ENCODE data around the gene PUS1.

Gene PUS1

GRCh38 chr12:131919366-131920156, 9.5 kb upstream of the PUS1 start:
- ChIA-PET POLR2A (no interaction called here), CTCF (no interaction called here)
- TF ChIP-seq NFRKB (IDR thresholded peaks at IDR 0.05) (no peak), FOXA1 (IDR thresholded peaks at IDR 0.05) (no peak), HDGF (IDR thresholded peaks at IDR 0.05; ENCODE audit: borderline replicate concordance) (no peak), CTBP1 (IDR thresholded peaks at IDR 0.05; ENCODE audit: borderline replicate concordance) (no peak), TARDBP (IDR thresholded peaks at IDR 0.05) (no peak), FOXM1 (IDR thresholded peaks at IDR 0.05; ENCODE audit: borderline replicate concordance) (no peak), BHLHE40 (IDR thresholded peaks at IDR 0.05; ENCODE audit: borderline replicate concordance) (no peak), ARNT (IDR thresholded peaks at IDR 0.05) (no peak), SUZ12 (IDR thresholded peaks at IDR 0.05) (no peak), FOXK2 (IDR thresholded peaks at IDR 0.05) (no peak), L3MBTL2 (conservative IDR thresholded peaks at IDR 0.05) (no peak), LEF1 (IDR thresholded peaks at IDR 0.05; ENCODE audit: borderline replicate concordance) (no peak), SP1 (IDR thresholded peaks at IDR 0.05) (no peak)
- TF ChIP-seq, protein P1, sequence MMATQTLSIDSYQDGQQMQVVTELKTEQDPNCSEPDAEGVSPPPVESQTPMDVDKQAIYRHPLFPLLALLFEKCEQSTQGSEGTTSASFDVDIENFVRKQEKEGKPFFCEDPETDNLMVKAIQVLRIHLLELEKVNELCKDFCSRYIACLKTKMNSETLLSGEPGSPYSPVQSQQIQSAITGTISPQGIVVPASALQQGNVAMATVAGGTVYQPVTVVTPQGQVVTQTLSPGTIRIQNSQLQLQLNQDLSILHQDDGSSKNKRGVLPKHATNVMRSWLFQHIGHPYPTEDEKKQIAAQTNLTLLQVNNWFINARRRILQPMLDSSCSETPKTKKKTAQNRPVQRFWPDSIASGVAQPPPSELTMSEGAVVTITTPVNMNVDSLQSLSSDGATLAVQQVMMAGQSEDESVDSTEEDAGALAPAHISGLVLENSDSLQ (IDR thresholded peaks at IDR 0.05), result no peak
- DNase-seq (ENCODE audit: extremely low spot score), result no peak

DNA sequence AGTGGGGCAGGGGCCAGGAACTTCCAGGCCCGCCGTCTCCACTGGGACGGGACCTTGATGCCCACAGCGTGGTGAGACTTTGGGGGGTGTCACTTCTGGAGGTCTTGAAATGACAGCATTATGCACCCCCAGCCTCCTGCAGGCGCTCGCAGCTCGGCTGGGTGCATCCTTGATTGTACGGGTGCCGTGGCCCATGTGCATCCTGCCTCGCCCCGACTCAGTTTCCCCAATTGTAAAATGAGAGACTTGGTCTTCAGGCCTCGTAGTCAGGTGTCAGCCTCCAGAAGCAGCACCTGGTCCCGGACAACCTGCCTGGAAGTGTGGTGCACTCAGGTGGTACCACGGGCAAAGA, 8.9 kb upstream of the PUS1 start:
- CTCF ChIA-PET, result no interaction called here
- no peak for DNase-seq (ENCODE audit: extremely low spot score)
- POLR2A ChIA-PET, result no interaction called here
- TF ChIP-seq FOXK2 (IDR thresholded peaks at IDR 0.05) (no peak), HDGF (IDR thresholded peaks at IDR 0.05; ENCODE audit: borderline replicate concordance) (no peak), LEF1 (IDR thresholded peaks at IDR 0.05; ENCODE audit: borderline replicate concordance) (no peak), SUZ12 (IDR thresholded peaks at IDR 0.05) (no peak), ELF4 (IDR thresholded peaks at IDR 0.05) (no peak), FOXA1 (IDR thresholded peaks at IDR 0.05) (no peak), TARDBP (IDR thresholded peaks at IDR 0.05) (no peak), L3MBTL2 (conservative IDR thresholded peaks at IDR 0.05) (no peak), ZNF384 (IDR thresholded peaks at IDR 0.05) (no peak), NFRKB (IDR thresholded peaks at IDR 0.05) (no peak), ARNT (IDR thresholded peaks at IDR 0.05) (no peak), CTBP1 (IDR thresholded peaks at IDR 0.05; ENCODE audit: borderline replicate concordance) (no peak), BHLHE40 (IDR thresholded peaks at IDR 0.05; ENCODE audit: borderline replicate concordance) (no peak), SP1 (IDR thresholded peaks at IDR 0.05) (no peak), FOXM1 (IDR thresholded peaks at IDR 0.05; ENCODE audit: borderline replicate concordance) (no peak)
- TF ChIP-seq, protein P1 (IDR thresholded peaks at IDR 0.05), result no peak

GRCh38 chr12:131920902-131921840, 7.9 kb upstream of the PUS1 start:
- POLR2A ChIA-PET, result no interaction called here

GRCh38 chr12:131921866-131922769, 7.0 kb upstream of the PUS1 start:
- no peak for TF ChIP-seq NFRKB (IDR thresholded peaks at IDR 0.05)
- no peak for TF ChIP-seq ARNT (IDR thresholded peaks at IDR 0.05)
- TF ChIP-seq SP1 (IDR thresholded peaks at IDR 0.05), result no peak
- no peak for TF ChIP-seq ZNF384 (IDR thresholded peaks at IDR 0.05)
- TF ChIP-seq FOXK2 (IDR thresholded peaks at IDR 0.05), result no peak
- TF ChIP-seq FOXA1 (IDR thresholded peaks at IDR 0.05), result no peak
- no peak for TF ChIP-seq BHLHE40 (IDR thresholded peaks at IDR 0.05; ENCODE audit: borderline replicate concordance)
- TF ChIP-seq, protein P1 (IDR thresholded peaks at IDR 0.05), result no peak
- TF ChIP-seq CTBP1 (IDR thresholded peaks at IDR 0.05; ENCODE audit: borderline replicate concordance), result no peak
- ChIA-PET POLR2A (no interaction called here), CTCF (no interaction called here)
- DNase-seq (ENCODE audit: extremely low spot score), result no peak

More at GRCh38 chr12:131920902-131921840, 7.9 kb upstream of the PUS1 start:
- no peak for DNase-seq (ENCODE audit: extremely low spot score)
- TF ChIP-seq CTBP1 (IDR thresholded peaks at IDR 0.05; ENCODE audit: borderline replicate concordance) (no peak), LEF1 (IDR thresholded peaks at IDR 0.05; ENCODE audit: borderline replicate concordance) (no peak), ZNF384 (IDR thresholded peaks at IDR 0.05) (no peak), FOXM1 (IDR thresholded peaks at IDR 0.05; ENCODE audit: borderline replicate concordance) (no peak), L3MBTL2 (conservative IDR thresholded peaks at IDR 0.05) (no peak), SUZ12 (IDR thresholded peaks at IDR 0.05) (no peak), FOXA1 (IDR thresholded peaks at IDR 0.05) (no peak), SP1 (IDR thresholded peaks at IDR 0.05) (no peak), TARDBP (IDR thresholded peaks at IDR 0.05) (no peak), BHLHE40 (IDR thresholded peaks at IDR 0.05; ENCODE audit: borderline replicate concordance) (no peak), FOXK2 (IDR thresholded peaks at IDR 0.05) (no peak), HDGF (IDR thresholded peaks at IDR 0.05; ENCODE audit: borderline replicate concordance) (no peak), NFRKB (IDR thresholded peaks at IDR 0.05) (no peak), ARNT (IDR thresholded peaks at IDR 0.05) (no peak), ELF4 (IDR thresholded peaks at IDR 0.05) (no peak)
- TF ChIP-seq, protein P1 (IDR thresholded peaks at IDR 0.05), result no peak
- CTCF ChIA-PET, result no interaction called here

Measured in HEK293T (cell line).